Activated gamma-delta T cell treated with Interleukin-2 at 50 U/mL for 16 hours (primary cell): ENCODE measurements around the gene RSPH3.
"Not testable (repeated sequence)": the region's sequence is repeated elsewhere in the genome, so short reads cannot be mapped to it uniquely, and the experiment has no call there.

Source experiments
- DNase-seq: peaks from one replicate; pipeline ENCODE4 v3.0.0-alpha.2; 2020

RSPH3 gene

GRCh38 chr6:159020011-159020410 lies 20.0 kb upstream of the RSPH3 start:
- no peak for DNase-seq

- no peak for DNase-seq
Measured at GRCh38 chr6:159017757-159018559, 18.0 kb upstream of the RSPH3 start.

DNA sequence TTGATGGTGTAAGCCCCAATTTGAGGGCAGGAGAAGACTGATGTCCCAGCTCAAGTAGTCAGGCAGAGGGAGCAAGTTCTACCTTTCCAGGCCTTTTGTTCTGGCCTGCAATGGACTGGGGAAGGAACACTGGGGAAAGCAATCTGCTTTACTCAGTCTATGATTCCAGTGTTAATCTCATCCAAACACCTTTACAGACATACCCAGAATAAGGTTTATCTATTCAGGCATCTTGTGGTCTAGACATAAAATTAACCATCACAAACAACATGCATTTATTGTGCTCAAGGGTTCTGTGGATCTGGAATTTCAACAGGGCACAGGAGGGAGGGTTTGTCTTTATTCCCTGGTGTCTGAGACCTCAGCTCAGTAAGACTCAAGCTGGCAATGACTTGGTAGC lies 14.4 kb upstream of the RSPH3 start:
- DNase-seq: no peak

DNA sequence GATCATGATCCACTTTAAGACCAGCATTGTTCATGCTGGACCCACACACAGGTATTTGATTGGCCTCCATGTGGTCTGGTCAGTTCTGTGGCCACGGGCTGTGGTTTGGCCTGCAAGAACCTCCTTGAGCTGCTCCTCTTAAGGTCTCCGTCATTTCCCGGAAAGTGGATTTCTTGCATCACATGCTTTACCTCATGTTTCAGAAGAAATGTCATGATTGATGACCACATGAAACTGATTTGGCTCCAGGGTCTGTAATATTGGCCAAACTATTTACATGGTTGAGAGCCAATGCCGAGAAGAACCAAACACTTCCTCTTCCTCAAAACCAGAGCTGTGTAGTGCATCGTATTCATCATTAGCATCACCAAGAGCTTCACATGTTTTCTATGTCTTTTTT lies 13.2 kb upstream of the RSPH3 start:
- no peak for DNase-seq

- DNase-seq: no peak
Measured at GRCh38 chr6:159012201-159012600, 12.2 kb upstream of the RSPH3 start.

- DNase-seq: not testable (repeated sequence)
Measured at GRCh38 chr6:159010037-159010612, 10.1 kb upstream of the RSPH3 start.

DNA sequence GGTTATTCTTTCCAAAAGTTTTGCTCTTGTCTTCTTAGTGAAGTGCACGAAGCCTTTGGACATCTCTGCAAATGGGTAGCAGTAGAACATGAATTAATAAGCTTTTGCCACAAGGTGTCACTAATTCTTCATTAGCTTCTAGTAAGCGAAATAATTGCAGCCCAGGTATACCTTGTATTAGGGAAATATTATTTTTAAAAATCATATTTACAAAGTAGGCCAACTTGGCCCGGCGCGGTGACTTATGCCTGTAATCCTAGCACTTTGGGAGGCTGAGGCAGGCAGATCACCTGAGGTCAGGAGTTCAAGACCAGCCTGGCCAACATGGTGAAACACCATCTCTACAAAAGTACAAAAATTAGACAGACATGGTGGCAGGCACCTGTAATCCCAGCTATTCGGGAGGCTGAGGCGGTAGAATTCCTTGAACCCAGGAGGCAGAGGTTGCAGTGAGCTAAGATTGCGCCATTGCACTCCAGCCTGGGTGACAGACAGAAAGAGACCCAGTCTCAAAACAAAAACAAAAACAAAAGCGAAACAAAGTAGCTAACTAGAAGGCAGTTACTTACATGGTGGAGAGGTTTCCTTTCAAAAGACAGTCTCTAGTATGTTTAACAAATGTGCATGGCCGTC lies 8.8 kb upstream of the RSPH3 start:
- DNase-seq: no peak

DNA sequence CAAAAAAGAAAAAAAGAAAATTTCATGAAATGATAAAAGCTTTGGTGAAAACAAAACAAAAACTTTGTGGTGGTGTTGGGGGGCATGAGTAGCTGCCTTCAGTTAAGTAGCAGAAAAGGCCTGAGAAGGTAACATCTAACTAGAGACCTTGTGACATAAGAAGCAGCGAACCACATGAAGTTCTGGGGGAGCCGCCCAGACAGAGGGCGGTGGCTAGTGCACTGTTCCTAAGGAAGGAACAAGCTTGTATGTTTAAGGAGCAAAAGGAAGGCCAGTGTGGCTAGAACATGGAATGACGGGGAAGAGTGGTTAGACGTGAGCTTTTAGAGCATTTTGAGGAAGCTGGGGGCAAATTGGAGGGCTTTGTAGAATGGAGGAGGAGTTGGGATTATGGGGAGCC lies 7.5 kb upstream of the RSPH3 start:
- no peak for DNase-seq

DNA sequence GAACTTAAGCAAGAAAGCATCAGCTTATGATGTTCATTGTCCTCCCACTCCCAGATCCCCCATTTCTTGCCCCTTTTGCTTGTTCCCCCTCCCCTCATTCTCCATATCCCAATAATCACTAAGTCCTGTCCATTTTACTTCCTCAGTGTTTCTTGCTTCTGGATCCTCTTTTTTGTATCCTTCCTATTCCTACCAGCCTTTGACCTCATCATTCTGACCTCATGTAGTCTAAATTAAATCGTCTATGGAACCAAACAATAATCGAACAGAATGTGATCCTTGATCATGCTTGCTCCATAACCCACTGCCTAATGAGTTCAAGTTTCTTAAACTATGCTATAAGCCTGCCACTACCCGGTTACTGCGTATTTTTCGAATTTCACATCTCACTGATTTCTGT lies 5.4 kb upstream of the RSPH3 start:
- no peak for DNase-seq

GRCh38 chr6:159004592-159004991 lies 4.6 kb upstream of the RSPH3 start:
- DNase-seq: no peak

DNA sequence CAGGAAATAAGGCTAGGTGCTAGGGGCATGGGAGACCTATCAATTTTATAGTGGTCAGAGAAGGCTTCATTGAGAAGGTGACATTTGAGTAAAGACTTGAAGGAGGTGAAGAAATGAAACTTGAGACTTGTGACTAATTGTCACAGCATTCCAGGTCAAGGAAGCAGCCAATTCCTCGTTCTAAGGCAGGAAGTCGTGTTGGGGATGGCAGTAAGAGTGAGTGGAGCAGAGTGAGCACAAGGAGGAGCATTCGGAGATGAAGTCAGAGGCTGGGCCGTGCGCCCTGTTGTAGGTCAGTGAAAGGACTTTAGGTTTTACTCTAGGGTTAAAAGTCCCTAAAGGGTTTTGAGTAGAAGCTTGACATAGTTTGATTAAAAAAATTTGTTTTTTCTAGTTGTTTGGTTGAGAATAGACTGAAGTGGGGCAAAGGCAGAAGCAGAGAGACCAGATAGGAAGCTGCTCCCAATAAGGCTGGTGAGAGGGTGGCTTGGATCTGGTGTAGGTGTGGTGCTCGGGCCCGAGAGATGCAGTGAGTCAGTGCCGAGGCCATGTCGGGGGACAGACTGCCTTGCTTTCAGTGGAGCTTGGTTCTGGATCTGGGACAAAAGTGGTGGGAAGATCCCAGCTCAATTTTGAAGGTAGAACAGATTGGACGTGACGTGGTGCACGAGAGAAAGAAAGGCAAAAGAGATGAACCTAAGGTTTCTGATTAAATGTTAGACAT lies 2.6 kb upstream of the RSPH3 start:
- DNase-seq: no peak

DNA sequence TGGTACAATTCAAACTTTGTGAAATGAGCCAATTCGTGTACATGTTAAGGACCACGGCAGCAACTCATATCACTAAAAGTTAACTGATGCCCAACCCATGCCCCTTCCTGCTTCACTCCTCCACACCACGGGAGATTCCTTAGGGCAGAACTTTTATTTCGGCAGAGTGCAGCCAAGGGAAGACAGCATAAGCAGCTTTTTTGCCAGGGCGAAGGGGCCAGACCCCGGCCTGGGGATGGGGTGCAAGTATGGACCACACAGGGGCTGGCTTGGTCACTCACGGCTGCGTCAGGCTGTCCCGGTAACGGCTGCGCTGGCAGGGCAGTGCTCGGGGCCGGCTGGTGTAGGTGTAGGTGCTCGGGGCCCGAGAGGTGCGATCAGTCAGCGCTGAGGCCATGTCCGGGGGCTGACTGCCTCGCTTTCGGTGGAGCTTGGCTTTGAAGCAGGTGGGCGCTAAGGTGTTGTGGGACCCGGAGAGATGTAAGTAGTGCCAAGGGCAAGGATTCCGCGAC lies 792 bp downstream of the RSPH3 start:
- no peak for DNase-seq

DNA sequence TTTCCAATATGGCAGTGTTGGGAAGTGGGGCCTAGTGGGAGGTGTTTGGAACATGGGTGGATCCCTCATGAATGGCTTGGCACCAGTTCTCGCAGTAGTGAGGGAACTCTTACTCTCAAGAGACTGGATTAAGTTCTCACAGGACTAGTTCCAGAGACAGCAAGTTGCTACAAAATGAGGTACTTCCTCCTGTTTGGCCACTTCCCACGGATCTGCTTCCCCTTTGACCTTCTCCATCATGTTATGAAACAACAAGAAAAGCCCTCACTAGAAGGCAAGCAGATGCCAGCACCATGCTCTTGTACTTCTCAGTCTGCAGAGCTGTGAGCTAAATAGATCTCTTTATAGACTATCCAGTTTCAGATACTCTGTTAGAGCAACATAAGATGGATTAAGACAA lies 3.1 kb downstream of the RSPH3 start:
- no peak for DNase-seq

DNA sequence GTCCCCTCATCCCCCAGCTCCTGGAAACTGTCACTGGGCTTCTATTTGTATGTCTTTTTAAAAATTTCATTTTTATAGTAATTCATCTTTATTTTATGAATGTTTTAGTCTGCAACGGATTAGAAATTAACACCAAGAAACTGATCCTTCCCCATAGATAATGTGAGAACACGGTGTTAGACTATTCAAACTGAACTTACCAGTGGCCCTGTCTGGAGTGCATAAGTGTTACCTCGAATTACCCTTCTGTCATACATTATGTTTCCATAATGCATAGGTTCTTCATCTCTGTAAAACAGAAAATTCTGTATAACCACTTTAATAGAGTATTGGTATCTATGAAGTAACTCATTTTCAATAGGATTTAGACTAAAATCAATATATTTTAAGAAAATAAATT lies 6.4 kb downstream of the RSPH3 start:
- no peak for DNase-seq

DNA sequence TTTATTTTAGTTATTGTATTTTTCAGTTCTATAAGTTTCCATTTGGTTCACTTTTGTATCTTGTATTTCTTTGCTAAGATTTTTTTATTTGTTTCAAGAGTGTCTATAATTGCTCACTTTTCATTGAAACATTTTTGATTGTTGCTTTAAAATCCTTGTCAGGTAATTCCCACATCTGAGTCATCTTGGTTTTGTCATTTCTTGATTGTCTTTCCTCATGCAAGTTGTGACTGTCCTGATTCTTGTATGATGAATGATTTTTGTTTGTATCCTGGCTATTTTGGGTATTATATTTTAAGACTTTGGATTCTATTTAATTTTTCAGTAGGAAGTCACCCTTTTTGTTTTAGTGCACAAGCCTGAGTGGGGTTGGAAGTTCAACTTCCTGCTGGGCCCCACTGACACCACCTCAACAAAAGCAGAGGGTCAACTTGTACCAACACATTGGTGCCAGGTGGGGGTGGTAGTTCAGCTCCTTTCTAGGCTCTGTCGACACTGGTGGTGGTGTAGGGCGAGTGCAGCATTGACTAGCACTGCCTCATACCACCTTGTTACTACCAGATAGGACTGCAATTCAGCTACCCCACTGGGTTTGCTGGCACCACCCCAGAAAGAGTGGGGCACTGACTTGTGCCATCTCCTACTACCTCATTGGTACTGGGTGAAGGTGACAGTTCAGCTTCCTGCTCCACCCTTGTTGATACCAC lies 8.8 kb downstream of the RSPH3 start:
- DNase-seq: no peak

DNA sequence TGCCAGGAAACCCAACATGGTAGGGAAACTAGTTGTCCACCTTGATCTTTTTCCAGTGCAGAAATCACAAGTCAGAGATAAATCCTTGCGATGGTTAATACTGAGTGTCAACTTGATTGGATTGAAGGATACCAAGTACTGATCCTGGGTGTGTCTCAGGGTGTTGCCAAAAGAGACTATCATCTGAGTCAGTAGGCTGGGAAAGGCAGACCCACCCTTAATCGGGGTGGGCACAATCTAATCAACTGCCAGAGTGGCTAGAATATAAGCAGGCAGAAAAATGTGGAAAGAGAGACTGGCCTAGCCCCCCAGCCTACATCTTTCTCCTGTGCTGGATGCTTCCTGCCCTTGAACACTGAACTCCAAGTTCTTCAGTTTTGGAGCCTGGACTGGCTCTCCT lies 10.3 kb downstream of the RSPH3 start:
- DNase-seq: not testable (repeated sequence)

- DNase-seq: no peak
Measured at GRCh38 chr6:158988477-158988876, 11.5 kb downstream of the RSPH3 start.

- no peak for DNase-seq
Measured at GRCh38 chr6:158987657-158988056, 12.3 kb downstream of the RSPH3 start.

- no peak for DNase-seq
Measured at GRCh38 chr6:158978757-158979156, 21.2 kb downstream of the RSPH3 start.

GRCh38 chr6:158977382-158977781 lies 22.6 kb downstream of the RSPH3 start:
- DNase-seq: no peak

- no peak for DNase-seq
Measured at GRCh38 chr6:158972241-158973233, 27.5 kb downstream of the RSPH3 start.
